ENCODE data around the gene C7.

Gene C7

GRCh38 chr5:41003670-41004376 is 94.5 kb downstream of the C7 start:
- ATAC-seq = no peak
- TF ChIP-seq ZNF70 (CRISPR knock-in tag; IDR thresholded peaks at IDR 0.05) (no peak), TOX (CRISPR knock-in tag; IDR thresholded peaks at IDR 0.05; ENCODE audit: borderline replicate concordance) (no peak), TSHZ2 (CRISPR knock-in tag; IDR thresholded peaks at IDR 0.05) (no peak), ZFP3 (CRISPR knock-in tag; IDR thresholded peaks at IDR 0.05) (no peak), PPARA (CRISPR knock-in tag; IDR thresholded peaks at IDR 0.05; ENCODE audit: borderline replicate concordance) (no peak), CREB5 (CRISPR knock-in tag; IDR thresholded peaks at IDR 0.05; ENCODE audit: low read depth) (no peak), ZFP30 (CRISPR knock-in tag; IDR thresholded peaks at IDR 0.05) (no peak), GLIS3 (CRISPR knock-in tag; IDR thresholded peaks at IDR 0.05) (no peak), ESRRG (CRISPR knock-in tag; IDR thresholded peaks at IDR 0.05) (no peak), TCF4 (CRISPR knock-in tag; IDR thresholded peaks at IDR 0.05; ENCODE audit: borderline replicate concordance) (no peak), POU6F1 (CRISPR knock-in tag; IDR thresholded peaks at IDR 0.05; ENCODE audit: borderline replicate concordance, low read depth) (no peak), ZNF565 (CRISPR knock-in tag; conservative IDR thresholded peaks at IDR 0.05; ENCODE audit: low read depth) (no peak), PATZ1 (CRISPR knock-in tag; IDR thresholded peaks at IDR 0.05; ENCODE audit: borderline replicate concordance) (no peak), CSDC2 (CRISPR knock-in tag; IDR thresholded peaks at IDR 0.05) (no peak), ARNTL (CRISPR knock-in tag; IDR thresholded peaks at IDR 0.05; ENCODE audit: borderline replicate concordance, low read depth) (no peak), OSR1 (CRISPR knock-in tag; IDR thresholded peaks at IDR 0.05) (no peak), RARB (CRISPR knock-in tag; IDR thresholded peaks at IDR 0.05) (no peak), ZNF8 (CRISPR knock-in tag; IDR thresholded peaks at IDR 0.05) (no peak), BACH2 (CRISPR knock-in tag; IDR thresholded peaks at IDR 0.05; ENCODE audit: borderline replicate concordance) (no peak)
- TF ChIP-seq, protein P1, sequence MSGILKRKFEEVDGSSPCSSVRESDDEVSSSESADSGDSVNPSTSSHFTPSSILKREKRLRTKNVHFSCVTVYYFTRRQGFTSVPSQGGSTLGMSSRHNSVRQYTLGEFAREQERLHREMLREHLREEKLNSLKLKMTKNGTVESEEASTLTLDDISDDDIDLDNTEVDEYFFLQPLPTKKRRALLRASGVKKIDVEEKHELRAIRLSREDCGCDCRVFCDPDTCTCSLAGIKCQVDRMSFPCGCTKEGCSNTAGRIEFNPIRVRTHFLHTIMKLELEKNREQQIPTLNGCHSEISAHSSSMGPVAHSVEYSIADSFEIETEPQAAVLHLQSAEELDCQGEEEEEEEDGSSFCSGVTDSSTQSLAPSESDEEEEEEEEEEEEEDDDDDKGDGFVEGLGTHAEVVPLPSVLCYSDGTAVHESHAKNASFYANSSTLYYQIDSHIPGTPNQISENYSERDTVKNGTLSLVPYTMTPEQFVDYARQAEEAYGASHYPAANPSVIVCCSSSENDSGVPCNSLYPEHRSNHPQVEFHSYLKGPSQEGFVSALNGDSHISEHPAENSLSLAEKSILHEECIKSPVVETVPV (CRISPR knock-in tag; IDR thresholded peaks at IDR 0.05) = no peak

DNA sequence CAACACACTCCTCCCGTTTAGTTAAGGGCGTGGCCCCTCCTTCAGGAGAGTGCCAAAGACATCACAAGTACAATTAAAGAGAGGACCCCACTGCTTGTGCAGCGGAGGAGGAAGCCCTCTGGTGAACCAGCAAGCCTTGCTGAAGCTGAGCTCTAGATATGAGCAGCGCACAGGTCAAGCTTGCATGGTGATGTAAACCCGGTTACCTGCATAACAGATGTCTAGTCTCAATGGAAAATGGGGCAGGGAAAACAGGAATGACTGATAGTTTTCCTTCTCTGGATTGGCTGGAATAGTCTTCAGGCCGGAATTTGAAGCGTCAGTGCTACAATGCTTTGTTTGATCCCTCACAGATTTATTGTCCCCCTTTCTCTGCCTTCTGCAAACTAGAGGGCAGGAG is 95.6 kb downstream of the C7 start:
- ATAC-seq = no peak
- TF ChIP-seq ZFP3 (CRISPR knock-in tag; IDR thresholded peaks at IDR 0.05) (no peak), GLIS3 (CRISPR knock-in tag; IDR thresholded peaks at IDR 0.05) (no peak), ZNF565 (CRISPR knock-in tag; conservative IDR thresholded peaks at IDR 0.05; ENCODE audit: low read depth) (no peak), OSR1 (CRISPR knock-in tag; IDR thresholded peaks at IDR 0.05) (no peak), ISL1 (CRISPR knock-in tag; IDR thresholded peaks at IDR 0.05) (no peak), PPARA (CRISPR knock-in tag; IDR thresholded peaks at IDR 0.05; ENCODE audit: borderline replicate concordance) (no peak), POU6F1 (CRISPR knock-in tag; IDR thresholded peaks at IDR 0.05; ENCODE audit: borderline replicate concordance, low read depth) (no peak), CREB5 (CRISPR knock-in tag; IDR thresholded peaks at IDR 0.05; ENCODE audit: low read depth) (no peak), ZNF70 (CRISPR knock-in tag; IDR thresholded peaks at IDR 0.05) (no peak), SNAI2 (CRISPR knock-in tag; IDR thresholded peaks at IDR 0.05) (no peak), BACH2 (CRISPR knock-in tag; IDR thresholded peaks at IDR 0.05; ENCODE audit: borderline replicate concordance) (no peak), ZFP30 (CRISPR knock-in tag; IDR thresholded peaks at IDR 0.05) (no peak), PATZ1 (CRISPR knock-in tag; IDR thresholded peaks at IDR 0.05; ENCODE audit: borderline replicate concordance) (no peak), ARNTL (CRISPR knock-in tag; IDR thresholded peaks at IDR 0.05; ENCODE audit: borderline replicate concordance, low read depth) (no peak)
